ENCODE results near the gene DGKI.
"Not testable (repeated sequence)": the region's sequence is repeated elsewhere in the genome, so short reads cannot be mapped to it uniquely, and the experiment has no call there.

DGKI gene

DNA sequence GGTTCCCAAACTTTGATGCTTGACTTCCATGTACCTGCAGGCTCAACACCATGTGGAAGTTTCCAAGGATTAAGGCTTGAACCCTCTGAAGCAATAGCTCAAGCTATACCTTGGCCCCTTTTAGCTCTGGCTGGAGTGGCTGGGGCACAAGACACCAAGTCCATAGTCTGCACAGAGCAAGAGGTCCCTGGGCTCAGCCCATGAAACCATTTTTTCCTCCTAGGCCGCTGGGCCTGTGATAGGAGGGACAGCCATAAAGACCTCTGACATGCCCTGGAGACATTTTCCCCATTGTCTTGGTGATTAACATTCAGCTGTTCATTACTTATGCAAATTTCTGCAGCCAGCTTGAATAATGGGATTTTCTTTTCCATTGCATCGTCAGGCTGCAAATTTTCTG lies 14.4 kb downstream of the DGKI start:
- TF ChIP-seq, protein P1, sequence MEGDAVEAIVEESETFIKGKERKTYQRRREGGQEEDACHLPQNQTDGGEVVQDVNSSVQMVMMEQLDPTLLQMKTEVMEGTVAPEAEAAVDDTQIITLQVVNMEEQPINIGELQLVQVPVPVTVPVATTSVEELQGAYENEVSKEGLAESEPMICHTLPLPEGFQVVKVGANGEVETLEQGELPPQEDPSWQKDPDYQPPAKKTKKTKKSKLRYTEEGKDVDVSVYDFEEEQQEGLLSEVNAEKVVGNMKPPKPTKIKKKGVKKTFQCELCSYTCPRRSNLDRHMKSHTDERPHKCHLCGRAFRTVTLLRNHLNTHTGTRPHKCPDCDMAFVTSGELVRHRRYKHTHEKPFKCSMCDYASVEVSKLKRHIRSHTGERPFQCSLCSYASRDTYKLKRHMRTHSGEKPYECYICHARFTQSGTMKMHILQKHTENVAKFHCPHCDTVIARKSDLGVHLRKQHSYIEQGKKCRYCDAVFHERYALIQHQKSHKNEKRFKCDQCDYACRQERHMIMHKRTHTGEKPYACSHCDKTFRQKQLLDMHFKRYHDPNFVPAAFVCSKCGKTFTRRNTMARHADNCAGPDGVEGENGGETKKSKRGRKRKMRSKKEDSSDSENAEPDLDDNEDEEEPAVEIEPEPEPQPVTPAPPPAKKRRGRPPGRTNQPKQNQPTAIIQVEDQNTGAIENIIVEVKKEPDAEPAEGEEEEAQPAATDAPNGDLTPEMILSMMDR (IDR thresholded peaks at IDR 0.05), result no peak
- H3K27me3 ChIP-seq, result peaks cover 30% of the 10 kb centered on the region
- H3K36me3 ChIP-seq, result no peaks in the 10 kb centered on the region
- no peaks in the 10 kb centered on the region for H3K9me3 ChIP-seq
- H3K4me1 ChIP-seq (ENCODE audit: control insufficient read depth in 1 of 2, insufficient read depth in 1 of 2, low read depth in 1 of 2, low read length in 1 of 2), result peaks cover 8 to 13% of the 10 kb centered on the region in 2 experiments
- no peak overlapping the region for H3K27ac ChIP-seq
- H3K4me3 ChIP-seq (ENCODE audit: low read depth in 1 of 2, low read length in 1 of 2), result no peak overlapping the region

- peaks cover 37% of the 10 kb centered on the region for H3K27me3 ChIP-seq
- H3K9me3 ChIP-seq; H3K4me1 ChIP-seq (ENCODE audit: control insufficient read depth in 1 of 2, insufficient read depth in 1 of 2, low read depth in 1 of 2, low read length in 1 of 2); H3K27ac ChIP-seq; H3K4me3 ChIP-seq (ENCODE audit: low read depth in 1 of 2, low read length in 1 of 2); H3K36me3 ChIP-seq: not testable (repeated sequence)
These were observed 15.2 kb downstream of the DGKI start for GRCh38 chr7:137831555-137831954.

DNA sequence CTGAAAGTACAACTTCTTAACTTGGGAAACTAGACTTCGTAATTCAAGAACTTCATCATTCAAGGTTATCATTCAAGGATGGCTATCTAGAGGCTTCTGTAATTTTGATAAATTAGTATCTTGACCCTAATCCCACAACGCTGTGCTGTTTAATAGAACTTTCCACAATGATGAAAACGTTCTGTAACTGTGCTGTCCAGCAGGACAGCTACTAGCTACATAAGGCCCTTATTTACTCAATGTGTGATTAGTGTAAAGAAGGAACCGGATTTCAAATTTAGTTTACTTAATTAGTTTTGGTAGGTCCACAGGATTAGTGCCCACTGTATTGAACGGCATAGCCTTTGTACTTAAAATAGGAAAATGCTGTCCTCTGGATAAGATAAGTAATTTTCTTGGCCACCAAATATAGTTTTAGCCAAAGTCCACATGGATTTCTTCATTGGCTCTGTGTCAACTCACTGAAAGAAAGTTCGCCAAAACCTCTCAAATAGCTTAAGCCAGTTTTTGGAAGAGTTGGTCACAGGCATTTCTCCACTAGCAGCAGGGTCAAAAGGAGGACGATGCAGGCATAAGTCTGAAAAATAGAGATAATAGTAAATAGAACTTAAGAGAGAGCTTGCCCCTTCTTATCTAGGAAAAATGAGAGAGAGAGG lies 17.3 kb downstream of the DGKI start:
- Histone ChIP-seq H3K36me3 (no peaks in the 10 kb centered on the region), H3K9me3 (no peaks in the 10 kb centered on the region), H3K27me3 (peaks cover 37% of the 10 kb centered on the region), H3K27ac (no peak overlapping the region), H3K4me3 (ENCODE audit: low read depth in 1 of 2, low read length in 1 of 2) (no peak overlapping the region), H3K4me1 (ENCODE audit: control insufficient read depth in 1 of 2, insufficient read depth in 1 of 2, low read depth in 1 of 2, low read length in 1 of 2) (no peaks in the 10 kb centered on the region)
- TF ChIP-seq, protein P1 (IDR thresholded peaks at IDR 0.05), result no peak

GRCh38 chr7:137828456-137828855 lies 18.3 kb downstream of the DGKI start:
- H3K27ac ChIP-seq, result no peak overlapping the region
- H3K9me3 ChIP-seq, result no peaks in the 10 kb centered on the region

GRCh38 chr7:137825489-137825888 lies 21.3 kb downstream of the DGKI start:
- Histone ChIP-seq H3K27ac (no peak overlapping the region), H3K9me3 (no peaks in the 10 kb centered on the region), H3K4me3 (ENCODE audit: low read depth in 1 of 2, low read length in 1 of 2) (no peak overlapping the region), H3K27me3 (peaks cover 66% of the 10 kb centered on the region), H3K36me3 (no peaks in the 10 kb centered on the region), H3K4me1 (ENCODE audit: control insufficient read depth in 1 of 2, insufficient read depth in 1 of 2, low read depth in 1 of 2, low read length in 1 of 2) (no peaks in the 10 kb centered on the region)
- TF ChIP-seq, protein P1 (IDR thresholded peaks at IDR 0.05), result no peak

More at GRCh38 chr7:137828456-137828855, 18.3 kb downstream of the DGKI start:
- no peaks in the 10 kb centered on the region for H3K4me1 ChIP-seq (ENCODE audit: control insufficient read depth in 1 of 2, insufficient read depth in 1 of 2, low read depth in 1 of 2, low read length in 1 of 2)
- peaks cover 39% of the 10 kb centered on the region for H3K27me3 ChIP-seq
- TF ChIP-seq, protein P1 (IDR thresholded peaks at IDR 0.05), result no peak
- no peaks in the 10 kb centered on the region for H3K36me3 ChIP-seq
- no peak overlapping the region for H3K4me3 ChIP-seq (ENCODE audit: low read depth in 1 of 2, low read length in 1 of 2)

- H3K36me3 ChIP-seq, result no peaks in the 10 kb centered on the region
- no peaks in the 10 kb centered on the region for H3K4me1 ChIP-seq (ENCODE audit: control insufficient read depth in 1 of 2, insufficient read depth in 1 of 2, low read depth in 1 of 2, low read length in 1 of 2)
- H3K27me3 ChIP-seq, result peaks cover 44% of the 10 kb centered on the region
- no peaks in the 10 kb centered on the region for H3K9me3 ChIP-seq
- TF ChIP-seq, protein P1 (IDR thresholded peaks at IDR 0.05), result no peak
- no peak overlapping the region for H3K4me3 ChIP-seq (ENCODE audit: low read depth in 1 of 2, low read length in 1 of 2)
- H3K27ac ChIP-seq, result no peak overlapping the region
These were observed 25.9 kb downstream of the DGKI start for GRCh38 chr7:137820677-137821420.
